ENCODE results near the gene CBX2.
A peak's percentile ranks its signal among the peaks of the same experiment; 100 is the strongest.

Gene CBX2

GRCh38 chr17:79777894-79778503 is at the start of gene CBX2:
Gene CBX2, plus strand, starts transcription at chr17:79778148. Its CDS starts 88 bp downstream, at chr17:79778236.
- peak; percentile 72 for DNase-seq

GRCh38 chr17:79728169-79728907 is 49.6 kb upstream of the CBX2 start:
- peak; percentile 93 for DNase-seq

GRCh38 chr17:79728908-79729471 is 49.0 kb upstream of the CBX2 start:
- DNase-seq: no peak

GRCh38 chr17:79729761-79730160 is 48.2 kb upstream of the CBX2 start:
- DNase-seq: no peak

- no peak for DNase-seq
These were observed 47.5 kb upstream of the CBX2 start for GRCh38 chr17:79730437-79730768.

- no peak for DNase-seq
These were observed 47.0 kb upstream of the CBX2 start, which contains the start of gene ENPP7 for GRCh38 chr17:79730769-79731483. Gene ENPP7, plus strand, starts transcription at chr17:79730943. Its CDS starts 197 bp downstream, at chr17:79731140.

GRCh38 chr17:79732254-79732653 is 45.7 kb upstream of the CBX2 start:
- no peak for DNase-seq

GRCh38 chr17:79732804-79733691 is 44.9 kb upstream of the CBX2 start:
- DNase-seq: no peak

- no peak for DNase-seq
These were observed 44.3 kb upstream of the CBX2 start for GRCh38 chr17:79733692-79734070.

GRCh38 chr17:79735096-79735495 is 42.9 kb upstream of the CBX2 start:
- DNase-seq: no peak

- DNase-seq: no peak
These were observed 40.7 kb upstream of the CBX2 start for GRCh38 chr17:79737046-79737921.

- no peak for DNase-seq
These were observed 39.9 kb upstream of the CBX2 start for GRCh38 chr17:79737922-79738578.

GRCh38 chr17:79738643-79739042 is 39.3 kb upstream of the CBX2 start:
- no peak for DNase-seq

- DNase-seq: no peak
These were observed 38.5 kb upstream of the CBX2 start for GRCh38 chr17:79739148-79740062.

- no peak for DNase-seq
These were observed 37.5 kb upstream of the CBX2 start for GRCh38 chr17:79740413-79740812.

- no peak for DNase-seq
These were observed 36.6 kb upstream of the CBX2 start for GRCh38 chr17:79741401-79741750.

- DNase-seq: peak; percentile 30
These were observed 36.0 kb upstream of the CBX2 start for GRCh38 chr17:79741751-79742588.

GRCh38 chr17:79742589-79742918 is 35.4 kb upstream of the CBX2 start:
- no peak for DNase-seq

- DNase-seq: no peak
These were observed 34.9 kb upstream of the CBX2 start for GRCh38 chr17:79742951-79743476.
